LNCAP (cell line): ENCODE results near the gene ASIC2.

Experiments
- TF ChIP-seq, protein P1 (sequence below): fragments of 450-650 bp; IDR thresholded peaks from 2 replicates; pipeline ENCODE4 v1.5.1; 2017; ENCODE audit warnings: mild to moderate bottlenecking

Gene ASIC2

DNA sequence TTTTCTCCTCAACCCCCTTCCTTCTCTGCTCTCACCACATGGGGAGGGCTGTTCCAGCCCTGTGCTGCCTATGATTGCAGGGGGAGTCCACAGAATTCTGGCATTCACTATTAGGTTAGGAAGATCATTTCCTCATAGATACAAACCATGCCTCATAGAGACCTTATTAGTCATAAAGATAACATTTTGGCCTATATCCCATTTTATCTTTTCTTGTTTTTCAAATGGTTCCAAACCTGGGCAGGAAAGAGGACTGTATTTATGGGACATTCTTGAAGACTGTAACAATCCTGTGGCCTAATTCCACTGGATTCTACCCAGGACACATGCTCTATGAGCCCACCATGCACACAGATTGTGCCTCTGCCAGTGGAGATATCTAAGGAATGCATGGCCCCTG lies 51.7 kb downstream of the ASIC2 start:
- TF ChIP-seq, protein P1, sequence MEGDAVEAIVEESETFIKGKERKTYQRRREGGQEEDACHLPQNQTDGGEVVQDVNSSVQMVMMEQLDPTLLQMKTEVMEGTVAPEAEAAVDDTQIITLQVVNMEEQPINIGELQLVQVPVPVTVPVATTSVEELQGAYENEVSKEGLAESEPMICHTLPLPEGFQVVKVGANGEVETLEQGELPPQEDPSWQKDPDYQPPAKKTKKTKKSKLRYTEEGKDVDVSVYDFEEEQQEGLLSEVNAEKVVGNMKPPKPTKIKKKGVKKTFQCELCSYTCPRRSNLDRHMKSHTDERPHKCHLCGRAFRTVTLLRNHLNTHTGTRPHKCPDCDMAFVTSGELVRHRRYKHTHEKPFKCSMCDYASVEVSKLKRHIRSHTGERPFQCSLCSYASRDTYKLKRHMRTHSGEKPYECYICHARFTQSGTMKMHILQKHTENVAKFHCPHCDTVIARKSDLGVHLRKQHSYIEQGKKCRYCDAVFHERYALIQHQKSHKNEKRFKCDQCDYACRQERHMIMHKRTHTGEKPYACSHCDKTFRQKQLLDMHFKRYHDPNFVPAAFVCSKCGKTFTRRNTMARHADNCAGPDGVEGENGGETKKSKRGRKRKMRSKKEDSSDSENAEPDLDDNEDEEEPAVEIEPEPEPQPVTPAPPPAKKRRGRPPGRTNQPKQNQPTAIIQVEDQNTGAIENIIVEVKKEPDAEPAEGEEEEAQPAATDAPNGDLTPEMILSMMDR: no peak

DNA sequence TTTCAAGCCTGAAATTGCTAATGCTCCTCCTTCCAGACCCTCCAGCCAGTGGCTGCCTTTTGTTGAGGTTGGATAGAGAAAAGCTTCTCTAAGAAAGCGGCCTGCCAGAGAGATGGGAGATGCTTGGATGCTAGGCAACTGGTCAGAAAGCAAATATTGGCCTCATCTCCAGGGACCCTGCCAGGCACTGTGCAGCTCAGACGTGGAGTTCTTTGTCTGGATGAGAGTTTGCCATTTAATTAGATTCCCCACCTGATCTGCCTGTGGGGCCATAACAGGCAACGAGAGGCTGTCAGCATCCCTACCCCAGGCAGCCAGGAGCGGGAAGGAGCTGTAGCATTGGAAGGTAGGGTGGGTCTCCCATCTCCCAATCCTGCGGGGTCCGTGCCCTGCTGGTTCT lies 52.7 kb downstream of the ASIC2 start:
- TF ChIP-seq, protein P1: no peak

DNA sequence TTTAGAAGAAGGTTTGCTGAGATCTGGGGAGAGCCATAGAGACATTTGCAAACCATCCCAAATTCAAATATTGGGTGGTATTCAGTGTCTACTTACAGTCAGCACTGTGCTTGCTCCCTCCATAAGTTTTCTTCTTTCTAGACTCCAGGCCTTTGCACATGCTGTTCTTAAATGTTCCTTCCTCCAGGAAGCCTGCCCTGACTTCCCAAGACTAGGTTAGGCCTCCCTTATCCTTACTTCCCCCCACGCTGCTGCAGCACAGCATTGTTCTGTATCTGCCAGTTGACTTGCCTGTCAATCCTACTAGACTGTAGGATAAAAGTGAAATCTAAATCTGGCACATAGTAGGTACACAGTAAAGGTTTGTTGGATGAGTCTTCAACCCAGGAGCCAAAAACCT lies 53.4 kb downstream of the ASIC2 start:
- TF ChIP-seq, protein P1: no peak

DNA sequence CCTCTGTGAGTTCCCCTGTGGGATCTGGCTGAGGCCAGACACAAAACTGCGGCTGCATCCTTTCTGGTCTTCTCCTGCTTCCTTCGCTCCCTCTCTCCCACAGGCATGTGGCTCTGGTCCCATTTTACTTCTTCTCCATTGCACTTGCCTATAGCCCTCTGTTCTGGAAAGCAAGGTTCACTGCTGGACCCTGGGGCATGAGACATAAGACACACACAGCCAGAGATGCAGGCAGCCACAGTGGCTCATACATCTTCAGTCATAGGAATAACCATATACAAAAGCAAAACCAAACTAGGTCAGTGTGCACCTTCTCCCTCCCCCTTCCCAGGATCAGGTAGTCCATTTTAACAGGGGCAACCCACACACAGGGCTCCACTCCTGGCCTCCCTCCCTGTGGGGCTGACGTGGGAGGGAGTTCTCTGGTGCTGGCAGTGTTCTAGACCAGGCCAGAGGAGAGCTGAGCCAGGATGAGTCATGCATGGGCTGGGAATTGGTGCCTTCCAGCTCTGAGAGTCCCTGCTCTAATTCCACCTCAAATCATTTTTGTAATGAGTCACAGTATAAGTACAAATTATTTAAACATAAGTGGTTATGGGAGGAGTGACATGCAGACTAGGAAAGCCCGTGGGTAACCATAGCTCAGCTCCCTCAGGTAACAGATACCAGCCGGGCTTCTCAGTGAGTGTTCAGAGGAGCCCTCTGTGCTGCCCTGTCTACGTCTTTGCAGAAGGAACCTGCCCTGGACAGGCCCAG lies 58.0 kb downstream of the ASIC2 start:
- TF ChIP-seq, protein P1: no peak

DNA sequence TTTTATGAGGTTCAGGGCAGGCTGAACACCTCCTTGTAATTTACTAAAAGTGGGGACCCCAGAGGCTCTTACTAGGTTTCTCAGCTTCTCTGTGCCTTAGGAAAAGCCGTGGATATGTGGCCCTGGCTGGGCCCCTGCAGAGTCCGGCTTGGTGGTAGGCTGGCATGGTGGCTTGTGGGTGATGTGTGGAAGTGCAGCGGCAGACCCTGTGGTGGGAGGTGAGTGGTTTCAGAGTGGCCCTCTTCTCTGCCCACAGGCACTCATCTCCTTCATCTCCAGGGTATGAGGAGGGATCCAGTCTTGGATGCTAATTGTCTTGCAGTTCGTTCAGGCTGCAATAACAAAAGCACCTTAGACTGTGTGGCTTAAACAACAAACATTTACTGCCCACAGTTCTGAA lies 58.9 kb downstream of the ASIC2 start:
- TF ChIP-seq, protein P1: no peak

DNA sequence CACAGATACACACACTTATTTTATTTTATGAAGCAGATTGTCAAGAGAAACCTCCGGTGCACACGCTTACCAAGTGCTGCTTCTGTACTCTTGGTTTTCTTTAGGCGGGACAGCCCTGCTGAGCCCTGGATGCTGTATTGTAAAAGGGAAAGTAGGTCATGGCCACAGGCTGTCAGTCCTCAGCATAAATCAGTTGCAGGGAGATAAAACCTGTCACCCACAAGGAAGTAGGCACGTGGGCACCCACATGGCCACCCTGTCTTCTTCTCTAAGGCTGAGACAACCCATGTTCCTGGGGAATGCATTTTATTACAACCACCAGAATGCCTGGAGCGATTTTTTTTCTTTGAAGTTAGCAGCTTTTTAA lies 59.3 kb downstream of the ASIC2 start:
- TF ChIP-seq, protein P1: no peak

DNA sequence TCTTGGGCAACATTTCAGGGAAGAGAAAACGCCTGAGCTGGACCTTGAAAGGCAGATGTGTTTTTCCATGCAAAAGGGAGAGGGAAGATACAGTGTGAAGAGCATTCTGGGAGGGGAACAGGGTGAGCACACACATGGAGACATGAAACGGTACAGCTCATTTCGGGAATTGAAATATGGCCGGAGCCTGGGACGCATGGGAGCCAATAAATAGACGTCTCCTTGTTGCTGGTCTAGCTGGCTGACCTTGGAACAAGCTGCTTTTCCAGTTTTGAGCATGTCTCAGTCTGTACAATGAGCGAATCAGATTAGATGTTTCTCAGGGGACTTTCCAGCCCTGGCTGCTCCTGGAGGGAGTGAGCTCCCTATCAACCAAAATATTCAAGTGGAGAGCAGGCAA lies 63.6 kb downstream of the ASIC2 start:
- TF ChIP-seq, protein P1: no peak

DNA sequence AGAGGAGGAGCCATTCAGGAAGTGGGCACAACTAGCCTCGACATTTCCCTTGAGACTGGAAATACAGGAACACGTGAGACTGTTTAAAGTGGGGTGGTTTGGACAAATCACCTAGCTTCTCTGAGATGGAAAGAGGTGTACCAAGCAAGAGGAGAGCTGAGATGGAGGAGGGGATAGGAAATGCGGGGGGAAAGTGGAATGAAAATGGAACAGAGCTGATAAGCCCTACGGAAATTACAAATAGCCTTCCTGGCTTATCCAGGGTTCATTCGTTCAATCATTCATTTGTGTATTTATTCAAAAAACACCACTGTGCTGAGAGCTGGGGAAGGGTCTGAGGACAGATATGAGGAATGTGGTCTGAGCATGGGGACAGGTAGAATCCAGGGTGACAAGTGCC lies 64.1 kb downstream of the ASIC2 start:
- TF ChIP-seq, protein P1: no peak
